Glutamatergic neuron (in vitro differentiated cells): ENCODE results near the gene RPS21. TPM values are rescaled to one million over a fixed set of nuclear protein-coding genes. Genes with fewer than 3 reads are reported as not detected.

Source experiments
- DNase-seq: peaks from one replicate; pipeline ENCODE4 v3.0.0; 2022
- H3K27ac Mint-ChIP-seq: one replicate; pipeline ENCODE4 v1.8.0; 2020; ENCODE audit warnings: mild to moderate bottlenecking, mixed read lengths, inconsistent platforms; ENCODE audit not compliant: unreplicated experiment
- H3K27me3 Mint-ChIP-seq: one replicate; pipeline ENCODE4 v1.8.0; 2020; ENCODE audit warnings: mild to moderate bottlenecking, moderate library complexity, mixed read lengths, inconsistent platforms; ENCODE audit not compliant: unreplicated experiment
- H3K36me3 Mint-ChIP-seq: one replicate; pipeline ENCODE4 v1.8.0; 2020; ENCODE audit warnings: mild to moderate bottlenecking, mixed read lengths, inconsistent platforms; ENCODE audit not compliant: unreplicated experiment
- H3K4me1 Mint-ChIP-seq: one replicate; pipeline ENCODE4 v1.8.0; 2020; ENCODE audit warnings: mild to moderate bottlenecking, low read depth, mixed read lengths, inconsistent platforms; ENCODE audit not compliant: unreplicated experiment
- H3K4me3 Mint-ChIP-seq: one replicate; pipeline ENCODE4 v1.8.0; 2020; ENCODE audit warnings: mild to moderate bottlenecking, mixed read lengths, inconsistent platforms; ENCODE audit not compliant: unreplicated experiment
- H3K9me3 Mint-ChIP-seq: one replicate; pipeline ENCODE4 v1.8.0; 2020; ENCODE audit warnings: mild to moderate bottlenecking, moderate library complexity, mixed read lengths, inconsistent platforms; ENCODE audit not compliant: unreplicated experiment
- CTCF ChIP-seq: fragments of 200-600 bp; sonication (generic); IDR thresholded peaks from one replicate; pipeline ENCODE4 v1.5.0; 2021; ENCODE audit not compliant: partially characterized antibody, unreplicated experiment
- total RNA-seq: library from RNA; stranded (reverse); fragmentation: NEBNext Ultra II Directional; extraction: Animal tissue kit (Norgen Biotek cat#: 25700); gene quantifications from one replicate; pipeline ENCODE4 v1.2.1, GENCODE V29; 2021; ENCODE audit not compliant: unreplicated experiment

RPS21 gene
- total RNA-seq, 1 donor from 2014 or later: 829 TPM

- H3K27me3 Mint-ChIP-seq: peaks cover 16% of the 10 kb centered on the region
- H3K9me3 Mint-ChIP-seq: peaks cover 10% of the 10 kb centered on the region
- peak overlapping the region; percentile 78 for H3K4me3 Mint-ChIP-seq
- peak; percentile 83 for DNase-seq
- peak; percentile 79 for TF ChIP-seq CTCF
- peaks cover 4% of the 10 kb centered on the region for H3K36me3 Mint-ChIP-seq
- H3K4me1 Mint-ChIP-seq: peaks cover 11% of the 10 kb centered on the region
- H3K27ac Mint-ChIP-seq: peak overlapping the region; percentile 92
Observed at GRCh38 chr20:62368976-62369814, 17.7 kb upstream of the RPS21 start.

- no peak overlapping the region for H3K27ac Mint-ChIP-seq
- H3K9me3 Mint-ChIP-seq: peaks cover 10% of the 10 kb centered on the region
- H3K4me3 Mint-ChIP-seq: peak overlapping the region; percentile 78
- H3K4me1 Mint-ChIP-seq: peaks cover 15% of the 10 kb centered on the region
- no peak for TF ChIP-seq CTCF
- peaks cover 18% of the 10 kb centered on the region for H3K27me3 Mint-ChIP-seq
- DNase-seq: peak; percentile 14
- peaks cover 4% of the 10 kb centered on the region for H3K36me3 Mint-ChIP-seq
Observed at GRCh38 chr20:62369815-62370114, 17.1 kb upstream of the RPS21 start.

- H3K36me3 Mint-ChIP-seq: peaks cover 4% of the 10 kb centered on the region
- no peak for TF ChIP-seq CTCF
- peak; percentile 19 for DNase-seq
- H3K9me3 Mint-ChIP-seq: peaks cover 8% of the 10 kb centered on the region
- H3K27ac Mint-ChIP-seq: no peak overlapping the region
- H3K4me3 Mint-ChIP-seq: no peak overlapping the region
- H3K27me3 Mint-ChIP-seq: peaks cover 16% of the 10 kb centered on the region
- H3K4me1 Mint-ChIP-seq: peaks cover 15% of the 10 kb centered on the region
Observed at GRCh38 chr20:62370115-62370806, 16.6 kb upstream of the RPS21 start.

- no peak overlapping the region for H3K4me3 Mint-ChIP-seq
- DNase-seq: peak; percentile 44
- H3K4me1 Mint-ChIP-seq: peaks cover 17% of the 10 kb centered on the region
- H3K27me3 Mint-ChIP-seq: peaks cover 16% of the 10 kb centered on the region
- peaks cover 8% of the 10 kb centered on the region for H3K9me3 Mint-ChIP-seq
- H3K27ac Mint-ChIP-seq: no peak overlapping the region
- H3K36me3 Mint-ChIP-seq: peaks cover 4% of the 10 kb centered on the region
- no peak for TF ChIP-seq CTCF
Observed at GRCh38 chr20:62370807-62371587, 15.9 kb upstream of the RPS21 start.
